Daoy (cell line): ENCODE data around the gene KRT76. TPM values are rescaled to one million over a fixed set of nuclear protein-coding genes. Genes with fewer than 3 reads are reported as not detected.
"Not testable (repeated sequence)": the region's sequence is repeated elsewhere in the genome, so short reads cannot be mapped to it uniquely, and the experiment has no call there.

Experiments used
- DNase-seq: peaks from one replicate; pipeline ENCODE4 v3.0.0-alpha.2; 2015; ENCODE audit warnings: low read depth
- total RNA-seq: library from RNA; depleted of rRNA; stranded (reverse); fragments of >200 nt; shearing (Covaris generic); gene quantifications from 2 replicates; pipeline ENCODE4 v1.2.3, GENCODE V29; 2014

The KRT76 gene
- total RNA-seq, 1 experiment from 2014 or later, result not detected

DNA sequence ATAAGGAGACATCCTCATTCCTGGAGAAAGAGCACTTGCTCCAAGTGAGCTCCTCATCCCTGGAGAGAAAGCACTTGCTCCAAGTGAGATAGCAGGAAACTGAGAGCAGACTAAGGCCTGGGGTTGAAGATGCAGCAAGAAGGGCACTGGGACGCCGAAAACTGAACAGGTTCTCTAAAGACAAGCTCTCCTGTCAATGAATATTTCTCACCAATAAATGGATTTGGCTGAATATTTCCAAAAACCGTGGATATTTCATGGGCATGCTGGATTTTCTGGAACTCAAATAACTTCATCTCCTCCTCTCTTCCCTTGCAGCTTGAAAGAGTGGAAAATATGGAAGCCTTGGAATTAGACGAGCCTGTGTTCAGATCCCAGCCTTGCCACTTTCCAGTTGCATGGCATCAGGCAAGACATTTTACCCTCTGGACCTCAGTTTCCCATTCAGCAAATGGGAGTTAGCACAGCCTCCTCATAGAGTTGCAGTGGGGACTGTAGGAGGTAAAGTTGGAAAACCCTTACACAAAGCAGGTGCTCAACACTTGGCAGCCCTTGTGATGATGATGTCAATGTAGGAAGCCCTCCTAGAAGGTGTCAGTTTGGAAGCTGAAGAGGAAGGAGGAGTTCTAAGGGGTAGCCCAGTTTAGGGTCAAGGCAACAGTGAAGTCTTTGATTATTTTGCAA lies 4.4 kb upstream of the KRT76 start:
- DNase-seq, result no peak

- DNase-seq, result no peak
These were observed 2.8 kb upstream of the KRT76 start for GRCh38 chr12:52779914-52780313.

- DNase-seq, result no peak
These were observed 1.7 kb upstream of the KRT76 start for GRCh38 chr12:52778833-52779232.

GRCh38 chr12:52777566-52777965 lies 421 bp upstream of the KRT76 start:
- no peak for DNase-seq

DNA sequence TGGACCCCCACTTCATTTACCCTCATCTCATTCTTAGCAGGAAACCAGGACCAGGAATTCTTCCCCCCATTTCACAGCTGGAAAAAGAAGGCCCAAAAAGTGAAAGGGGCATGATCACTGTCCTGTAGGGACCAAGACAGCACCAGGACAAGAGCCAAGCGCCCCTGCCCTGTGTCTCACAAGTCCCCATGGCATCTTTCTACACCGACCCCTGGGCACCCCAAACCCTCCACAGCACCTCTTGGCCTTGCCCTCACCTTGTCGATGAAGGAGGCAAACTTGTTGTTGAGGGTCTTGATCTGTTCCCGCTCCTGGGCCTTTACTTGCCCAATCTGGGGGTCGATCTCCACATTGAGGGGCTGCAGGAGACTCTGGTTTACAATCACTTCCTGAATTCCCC lies 710 bp downstream of the KRT76 start:
- no peak for DNase-seq

GRCh38 chr12:52774629-52775250 lies 2.4 kb downstream of the KRT76 start:
- no peak for DNase-seq

GRCh38 chr12:52772772-52773171 lies 4.4 kb downstream of the KRT76 start:
- DNase-seq, result no peak

DNA sequence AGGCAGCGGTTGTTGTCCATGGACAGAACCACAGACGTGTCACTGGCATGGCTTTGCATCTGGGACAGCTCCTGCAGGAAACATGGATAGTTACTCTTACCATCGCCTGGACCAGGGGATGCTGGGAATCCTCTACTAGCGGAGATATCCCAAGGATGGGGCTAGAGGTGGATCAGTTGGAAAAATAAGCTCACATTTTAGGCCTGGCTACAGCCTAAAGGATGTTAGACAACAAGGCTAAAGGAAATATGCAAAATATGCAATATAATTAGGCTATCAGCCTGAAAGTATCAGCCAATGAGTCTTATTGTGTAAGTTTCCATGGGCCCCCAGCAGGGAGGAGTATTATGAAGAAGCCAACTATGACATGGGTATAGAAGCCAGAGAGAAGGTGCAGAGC lies 5.0 kb downstream of the KRT76 start:
- no peak for DNase-seq

- DNase-seq, result no peak
These were observed 5.6 kb downstream of the KRT76 start for GRCh38 chr12:52771505-52771904.

- no peak for DNase-seq
These were observed 6.1 kb downstream of the KRT76 start for GRCh38 chr12:52771088-52771487.

GRCh38 chr12:52769946-52770345 lies 7.2 kb downstream of the KRT76 start:
- no peak for DNase-seq

- DNase-seq, result no peak
These were observed 7.8 kb downstream of the KRT76 start for GRCh38 chr12:52769354-52769753.

DNA sequence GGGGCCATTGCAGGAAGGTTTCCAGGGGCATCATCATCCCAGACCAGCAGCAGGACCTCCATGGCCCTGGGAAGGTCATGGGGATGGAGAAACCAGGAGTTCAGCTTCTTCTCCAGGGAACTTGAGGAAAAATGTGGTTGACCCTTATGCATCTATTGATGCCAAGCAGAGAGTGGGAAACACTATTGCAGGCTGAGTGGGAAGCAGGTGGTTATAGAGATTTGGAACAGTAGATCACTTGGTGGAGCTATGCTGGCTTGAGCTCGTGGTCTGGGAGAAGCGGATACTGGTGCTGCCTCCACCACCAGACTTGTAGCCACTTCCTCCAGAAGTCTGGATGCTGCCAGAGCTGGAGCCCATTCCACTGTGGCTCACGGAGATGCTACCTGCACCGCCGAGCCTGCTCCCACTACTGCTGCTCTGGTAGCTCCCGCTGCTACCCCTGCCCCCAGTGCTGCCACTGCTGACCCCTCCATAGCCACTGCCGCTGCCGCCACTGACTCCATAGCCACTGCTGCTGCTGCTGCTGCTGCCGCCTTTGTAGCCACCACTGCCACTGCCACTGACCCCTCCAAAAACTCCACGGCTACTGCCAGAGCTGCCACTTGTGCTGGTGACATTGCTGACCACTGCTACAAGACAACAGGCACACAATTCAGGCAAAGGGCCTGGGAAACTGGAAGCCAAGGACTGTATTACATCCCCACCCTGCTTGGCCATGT lies 8.5 kb downstream of the KRT76 start:
- DNase-seq, result no peak

DNA sequence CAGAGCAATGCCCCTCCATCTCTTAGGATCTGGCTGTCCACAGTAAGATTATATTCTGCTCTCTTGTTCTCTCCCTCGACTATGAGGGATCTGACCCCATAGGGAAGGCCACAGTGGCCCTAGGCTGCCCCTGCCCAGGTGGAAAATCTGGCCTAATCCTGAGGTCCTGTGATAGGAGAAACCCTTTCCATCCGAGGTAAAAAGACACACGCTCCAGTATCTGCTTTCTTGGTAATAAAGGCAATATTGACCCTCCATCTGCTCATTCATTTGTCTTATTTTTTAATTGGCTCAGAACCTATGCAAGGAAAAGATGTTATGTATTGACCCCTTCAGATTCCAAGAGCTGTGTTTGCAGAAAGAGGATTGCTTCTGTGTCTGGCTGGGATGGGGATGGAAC lies 9.7 kb downstream of the KRT76 start:
- no peak for DNase-seq

- no peak for DNase-seq
These were observed 10.1 kb downstream of the KRT76 start for GRCh38 chr12:52767020-52767379.

- no peak for DNase-seq
These were observed 10.7 kb downstream of the KRT76 start for GRCh38 chr12:52766351-52767019.

DNA sequence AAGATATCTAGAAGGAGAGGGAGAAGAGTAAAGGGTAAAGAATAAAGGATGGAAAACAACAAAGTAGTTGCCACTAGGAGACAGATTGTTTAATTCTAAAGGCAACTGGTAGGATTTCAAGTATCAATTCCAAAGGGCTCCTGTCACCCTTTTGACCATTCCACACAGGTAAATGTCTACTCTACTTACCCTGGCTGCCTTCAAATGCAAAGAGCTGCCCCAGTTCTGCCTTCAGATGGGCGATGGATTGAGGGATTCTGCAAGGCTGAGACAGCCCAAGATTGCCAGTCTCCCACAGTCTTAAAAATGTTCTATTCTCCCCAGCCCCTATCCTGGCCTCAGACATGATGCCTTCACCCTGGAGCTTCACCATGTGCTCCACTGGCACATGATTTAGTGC lies 11.4 kb downstream of the KRT76 start:
- DNase-seq, result no peak

DNA sequence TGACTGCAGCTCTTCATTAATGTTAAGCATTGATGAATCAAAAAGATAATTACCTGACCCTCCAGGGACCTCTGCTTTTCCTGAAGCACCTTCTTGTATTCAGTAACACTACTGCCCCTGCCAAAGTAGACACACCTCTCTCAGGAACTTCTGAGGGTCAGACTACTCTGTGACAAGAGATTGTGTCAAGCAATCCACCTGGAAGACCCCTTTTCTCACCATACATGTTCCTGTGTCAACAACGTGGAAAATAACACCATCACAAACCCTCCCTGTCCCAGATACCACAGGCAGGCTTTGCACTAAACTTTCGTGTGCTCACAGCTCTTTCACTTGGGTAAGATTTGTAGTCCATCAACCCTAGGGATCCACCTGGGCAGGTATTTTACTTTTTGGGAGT lies 13.2 kb downstream of the KRT76 start:
- no peak for DNase-seq

GRCh38 chr12:52763036-52763659 lies 14.0 kb downstream of the KRT76 start:
- DNase-seq, result no peak

DNA sequence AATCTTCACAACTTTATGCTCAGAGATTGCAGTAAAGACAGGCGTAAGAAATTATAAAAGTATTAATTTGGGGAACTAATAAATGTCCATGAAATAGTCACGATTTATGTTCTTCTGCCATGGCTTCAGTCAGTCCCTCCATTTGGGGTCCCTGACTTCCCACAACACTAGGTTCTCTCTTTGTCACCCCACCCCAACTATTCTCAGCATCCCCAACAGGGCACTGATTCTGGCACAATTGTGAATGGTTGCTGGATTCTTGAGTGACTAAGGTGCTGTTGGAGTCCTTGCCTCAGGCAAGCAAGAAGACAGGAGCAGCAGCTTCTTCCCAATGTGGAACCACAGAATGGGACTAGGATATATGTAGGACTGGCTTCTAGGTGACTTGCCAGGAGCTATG lies 15.3 kb downstream of the KRT76 start:
- no peak for DNase-seq

DNA sequence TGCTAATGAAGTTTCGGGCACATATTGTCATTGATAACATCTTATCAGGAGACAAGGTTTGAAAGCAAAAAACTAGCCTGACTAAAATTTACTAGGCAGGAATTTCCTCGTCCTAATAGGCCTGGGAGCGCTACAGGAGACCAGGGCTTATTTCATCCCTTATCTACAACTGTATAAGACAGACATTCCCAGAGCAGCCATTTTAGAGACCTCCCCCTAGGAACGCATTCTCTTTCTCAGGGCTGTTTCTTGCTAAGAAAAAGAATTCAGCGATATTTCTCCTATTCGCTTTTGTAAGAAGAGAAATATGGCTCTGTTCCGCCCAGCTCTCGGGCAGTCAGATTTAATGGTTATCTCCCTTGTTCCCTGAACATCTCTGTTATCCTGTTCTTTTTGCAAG lies 15.9 kb downstream of the KRT76 start:
- not testable (repeated sequence) for DNase-seq

GRCh38 chr12:52760623-52761022 lies 16.5 kb downstream of the KRT76 start:
- DNase-seq, result no peak
